Measurements from ENCODE around the gene BRAF.
"Not testable (repeated sequence)": the region's sequence is repeated elsewhere in the genome, so short reads cannot be mapped to it uniquely, and the experiment has no call there.

BRAF gene

DNA sequence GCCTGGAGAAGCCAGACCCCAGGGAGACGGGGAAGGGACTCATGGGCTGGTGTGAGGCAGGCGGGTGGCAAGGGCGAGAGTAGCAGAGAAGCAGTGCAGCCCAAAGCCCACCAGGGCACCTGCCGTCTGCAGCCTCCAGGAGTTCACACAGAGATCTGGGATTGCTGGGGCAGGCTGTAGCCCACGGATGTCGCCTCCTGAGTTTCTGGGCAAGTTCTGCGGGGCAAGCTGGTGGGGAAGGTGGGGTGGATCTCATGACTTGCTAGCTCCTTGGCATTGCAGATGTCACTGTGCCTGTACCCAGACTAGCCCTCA, 246.0 kb downstream of the BRAF start:
- no peak for DNase-seq (ENCODE audit: low spot score)

DNA sequence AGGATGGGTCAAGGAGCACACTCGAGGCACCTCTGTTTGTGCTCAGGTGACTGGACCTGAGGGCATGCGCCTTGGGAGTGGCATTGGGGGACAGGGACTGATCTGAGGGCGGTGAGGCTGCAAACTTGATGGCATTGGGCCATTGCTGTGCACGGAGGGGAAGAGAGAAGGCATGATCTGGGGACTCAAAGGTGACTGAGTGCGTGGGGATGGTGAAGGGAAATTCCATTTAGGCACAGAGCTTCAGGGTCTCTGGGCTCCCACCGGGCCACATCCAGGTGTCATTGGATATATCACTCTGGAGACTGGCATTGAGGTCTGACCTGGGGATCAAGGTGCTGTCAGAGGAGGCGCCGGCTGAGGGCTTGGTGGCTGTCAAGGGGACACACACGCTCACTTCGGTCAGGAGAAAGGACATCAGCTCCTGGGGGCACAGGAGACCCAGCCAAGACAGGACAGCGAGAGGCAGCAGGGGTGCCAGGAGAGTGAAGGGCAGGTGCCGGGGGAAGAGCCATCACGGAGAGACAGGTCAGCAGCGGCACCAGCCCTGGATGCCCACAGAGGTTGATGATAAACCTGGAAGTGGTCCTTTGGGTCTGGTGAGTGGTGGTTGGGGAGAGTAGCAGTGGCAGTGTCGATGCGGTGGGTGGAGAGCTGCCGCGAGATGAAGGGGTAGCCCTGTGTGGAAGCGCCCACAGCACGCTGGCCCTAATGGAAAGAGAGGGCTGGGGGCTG, 246.5 kb downstream of the BRAF start:
- DNase-seq (ENCODE audit: low spot score) = no peak

DNA sequence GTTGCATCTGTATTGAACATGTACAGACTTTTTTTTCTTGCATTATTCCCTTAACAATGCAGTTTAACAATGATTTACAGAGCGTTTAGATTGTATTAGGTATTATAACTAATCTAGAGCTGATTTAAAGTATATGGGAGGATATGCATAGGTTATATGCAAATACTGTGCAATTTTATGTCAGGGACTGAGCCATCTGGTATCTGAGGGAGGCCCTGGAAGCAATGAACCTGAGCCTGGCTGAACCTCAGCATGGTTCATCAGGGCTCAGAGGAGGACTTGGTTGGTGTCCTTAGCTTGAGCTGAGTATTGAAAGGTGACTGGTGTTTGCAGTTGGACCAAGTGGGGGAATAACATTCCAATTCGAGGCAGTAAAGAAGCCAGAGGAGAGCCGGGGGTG, 247.2 kb downstream of the BRAF start:
- no peak for DNase-seq (ENCODE audit: low spot score)

DNA sequence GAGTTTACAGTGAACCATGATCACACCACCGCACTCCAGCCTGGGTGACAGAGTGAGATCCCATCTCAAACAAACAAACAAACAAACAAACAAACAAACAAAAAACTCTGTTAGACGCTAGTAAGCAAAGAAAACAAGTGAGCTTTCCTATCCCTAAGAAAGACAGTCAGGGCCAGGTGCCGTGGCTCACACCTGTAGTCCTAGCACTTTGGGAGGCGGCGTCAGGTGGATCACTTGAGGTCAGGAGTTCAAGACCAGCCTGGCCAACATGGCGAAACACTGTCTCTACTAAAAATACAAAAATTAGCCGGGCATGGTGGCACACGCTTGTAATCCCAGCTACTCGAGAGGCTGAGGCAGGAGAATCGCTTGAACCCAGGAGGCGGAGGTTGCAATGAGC, 247.8 kb downstream of the BRAF start:
- DNase-seq (ENCODE audit: low spot score) = not testable (repeated sequence)

DNA sequence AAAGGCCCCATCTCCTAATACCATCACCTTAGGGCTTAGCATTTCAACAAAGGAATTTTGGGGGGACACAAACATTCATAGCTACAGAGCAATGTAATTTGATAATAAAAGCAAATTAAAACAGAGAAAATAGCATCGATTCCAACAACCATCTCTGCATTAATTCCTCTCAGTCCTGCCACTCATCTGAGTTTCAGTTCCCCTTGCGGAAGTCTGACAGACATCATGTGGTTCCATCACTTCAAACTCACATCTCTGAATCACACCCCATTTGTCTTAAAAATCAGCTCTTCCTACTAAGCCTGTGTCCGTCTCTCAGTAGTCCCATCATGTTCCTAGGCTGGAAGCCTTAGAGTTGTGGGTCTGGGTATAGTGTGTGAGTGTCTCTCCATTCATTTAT, 248.4 kb downstream of the BRAF start:
- DNase-seq (ENCODE audit: low spot score) = peak; percentile 46

DNA sequence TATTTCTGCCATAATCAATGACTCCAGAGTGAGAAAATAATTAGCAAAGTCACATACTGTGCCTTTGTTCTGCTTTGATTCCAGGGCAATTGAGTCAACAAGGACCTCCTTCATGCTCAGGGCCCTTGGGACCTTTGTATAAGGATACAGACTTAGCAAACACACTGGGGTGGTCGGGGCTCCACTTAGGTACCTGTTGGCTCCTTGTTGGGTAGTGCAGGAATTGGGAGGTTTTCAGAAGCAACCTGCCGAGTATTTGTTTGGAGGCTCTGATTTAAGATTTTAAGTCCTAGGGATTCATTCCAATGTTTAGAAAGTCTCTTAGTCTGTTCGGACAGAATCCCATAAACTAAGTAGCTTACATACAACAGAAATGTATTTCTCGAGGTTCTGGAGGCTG, 249.0 kb downstream of the BRAF start:
- no peak for DNase-seq (ENCODE audit: low spot score)

DNA sequence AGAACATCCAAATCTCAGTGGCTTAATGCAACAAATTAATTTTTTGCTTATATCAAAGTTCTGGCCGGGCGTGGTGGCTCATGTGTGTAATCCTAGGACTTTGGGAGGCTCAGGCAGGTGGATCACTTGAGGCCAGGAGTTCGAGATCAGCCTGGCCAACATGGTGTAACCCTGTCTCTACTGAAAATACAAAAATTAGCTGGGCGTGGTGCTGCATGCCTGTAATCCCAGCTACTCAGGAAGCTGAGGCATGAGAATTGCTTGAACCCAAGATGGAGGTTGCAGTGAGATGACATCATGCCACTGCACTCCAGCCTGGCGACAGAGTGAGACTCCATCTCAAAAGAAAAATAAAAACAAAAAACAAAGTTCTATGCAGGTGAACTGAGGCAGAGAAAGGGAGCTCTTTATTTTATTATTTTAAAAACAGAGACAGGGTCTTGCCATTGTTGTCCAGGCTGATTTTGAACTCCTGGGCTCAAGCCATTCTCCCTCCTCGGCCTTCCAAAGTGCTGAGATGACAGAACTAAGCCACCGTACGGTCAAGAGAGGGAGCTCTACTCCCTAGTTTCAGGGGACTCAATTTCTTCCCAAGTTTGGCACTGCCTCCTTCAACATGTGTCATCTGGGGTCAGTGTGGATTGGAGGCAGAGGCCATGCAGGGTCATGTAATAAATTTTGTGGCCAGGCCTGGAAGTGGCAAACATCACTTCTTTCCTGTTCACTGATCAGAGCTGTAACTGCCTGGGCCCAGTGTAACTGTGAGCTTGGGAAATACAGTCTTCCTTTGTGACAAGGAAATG, 249.6 kb downstream of the BRAF start:
- peak; percentile 83 for DNase-seq (ENCODE audit: low spot score)

DNA sequence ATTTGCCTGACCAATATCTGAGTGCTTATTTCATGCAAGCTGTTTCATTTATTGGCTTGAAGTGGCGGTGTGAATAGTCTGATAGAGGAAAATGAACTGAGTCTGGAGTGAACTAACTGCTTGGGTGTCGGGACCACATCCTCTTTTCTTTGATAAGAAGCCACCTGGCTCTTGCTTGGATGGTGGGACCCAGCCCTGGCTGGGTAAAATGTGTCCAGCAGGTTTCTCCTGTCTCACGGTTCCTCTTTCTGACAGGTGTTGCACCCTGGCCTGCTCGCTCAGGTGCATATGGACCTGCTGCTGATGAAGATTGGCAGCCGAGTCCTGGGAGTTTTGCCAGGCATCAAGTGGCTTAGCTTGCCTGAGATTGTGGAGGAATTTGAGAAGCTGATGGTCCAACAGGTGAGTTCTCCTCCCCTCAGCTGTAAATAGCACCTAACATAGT, 250.4 kb downstream of the BRAF start:
- DNase-seq (ENCODE audit: low spot score) = no peak

DNA sequence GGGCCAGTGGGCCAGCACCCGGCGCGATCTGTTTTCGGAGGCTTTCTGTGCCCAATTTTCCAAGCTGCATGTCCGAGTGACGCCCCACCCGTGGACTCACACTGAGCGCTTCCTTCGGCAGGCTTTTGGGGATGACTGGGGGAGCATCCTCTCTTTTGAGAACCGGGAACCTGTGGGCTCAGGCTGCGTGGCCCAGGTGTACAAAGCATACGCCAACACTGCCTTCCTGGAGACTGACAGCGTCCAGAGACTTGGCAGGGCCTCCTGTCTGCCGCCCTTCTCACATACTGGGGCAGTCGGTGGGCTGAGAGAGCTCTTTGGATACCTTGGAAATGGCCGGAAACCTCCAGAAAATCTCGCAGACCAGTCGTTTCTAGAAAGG, 251.0 kb downstream of the BRAF start:
- peak; percentile 20 for DNase-seq (ENCODE audit: low spot score)

DNA sequence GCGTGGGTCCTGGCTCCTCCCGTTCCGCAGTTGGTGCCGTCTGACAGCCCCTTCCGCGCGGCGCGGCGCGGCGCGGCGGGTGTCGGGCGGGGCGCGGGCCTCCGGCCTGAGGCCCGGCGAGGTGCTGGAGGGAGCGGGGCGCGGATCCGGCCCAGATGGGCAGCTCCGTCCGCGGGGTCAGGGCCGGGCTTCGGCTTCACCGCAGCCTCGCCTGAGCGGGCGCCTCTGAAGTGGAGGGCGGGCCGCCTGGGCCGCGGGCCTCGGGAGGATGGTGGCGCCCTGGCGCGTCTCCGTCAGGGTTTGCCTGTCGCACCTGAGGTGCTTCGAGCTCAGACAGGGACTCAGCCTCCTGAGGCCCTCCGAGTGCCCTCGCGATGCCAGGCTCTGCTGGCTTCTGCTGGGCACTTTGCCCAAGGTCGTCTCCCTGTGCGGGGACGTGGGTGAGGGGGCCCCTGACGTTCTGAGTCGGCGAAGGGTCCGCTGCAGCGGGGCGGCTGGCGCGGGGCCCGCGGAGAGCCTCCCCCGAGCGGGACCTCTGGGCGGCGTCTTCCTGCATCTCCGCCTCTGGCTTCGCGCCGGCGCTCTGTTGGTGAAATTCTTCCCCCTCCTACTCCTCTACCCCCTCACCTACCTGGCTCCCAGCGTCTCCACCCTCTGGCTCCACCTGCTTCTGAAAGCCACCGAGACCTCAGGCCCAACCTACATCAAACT, 251.5 kb downstream of the BRAF start:
- DNase-seq (ENCODE audit: low spot score) = peak; percentile 37

DNA sequence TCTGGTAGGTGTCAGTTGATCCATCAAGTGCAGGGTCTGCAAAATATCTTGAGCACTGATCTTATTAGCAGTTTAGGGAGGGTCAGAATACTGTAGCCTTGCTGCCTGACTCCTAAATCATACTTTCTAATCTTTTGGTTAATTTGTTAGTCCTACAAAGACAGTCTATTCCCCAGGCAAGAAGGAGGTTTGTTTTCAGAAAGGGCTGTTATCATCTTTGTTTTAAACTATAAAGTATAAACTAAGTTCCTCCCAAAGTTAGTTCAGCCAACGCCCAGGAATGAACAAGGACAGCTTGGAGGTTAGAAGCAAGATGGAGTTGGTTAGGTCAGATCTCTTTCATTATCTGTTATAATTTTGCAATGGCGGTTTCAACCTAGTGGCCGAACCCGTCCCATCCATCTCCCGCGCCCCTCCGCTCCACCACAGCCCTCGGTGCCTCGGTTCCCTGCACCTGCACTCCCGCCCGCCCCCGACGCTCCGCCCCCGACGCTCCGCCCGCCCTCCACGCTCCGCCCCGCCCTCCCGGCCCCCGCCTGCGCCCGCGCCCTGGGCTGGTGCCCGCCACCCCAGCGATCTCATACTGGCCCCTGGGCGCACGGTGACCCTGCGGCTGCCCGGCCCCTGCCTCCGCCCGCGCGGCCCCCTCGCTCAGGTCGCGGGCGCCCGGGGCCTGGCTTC, 252.2 kb downstream of the BRAF start, which contains the start of gene ADCK2:
ADCK2 (plus strand) TSS at position 564 of the 681 bp plus-strand sequence. CDS start 386 bp downstream, outside the sequence.
- peak; percentile 70 for DNase-seq (ENCODE audit: low spot score)

DNA sequence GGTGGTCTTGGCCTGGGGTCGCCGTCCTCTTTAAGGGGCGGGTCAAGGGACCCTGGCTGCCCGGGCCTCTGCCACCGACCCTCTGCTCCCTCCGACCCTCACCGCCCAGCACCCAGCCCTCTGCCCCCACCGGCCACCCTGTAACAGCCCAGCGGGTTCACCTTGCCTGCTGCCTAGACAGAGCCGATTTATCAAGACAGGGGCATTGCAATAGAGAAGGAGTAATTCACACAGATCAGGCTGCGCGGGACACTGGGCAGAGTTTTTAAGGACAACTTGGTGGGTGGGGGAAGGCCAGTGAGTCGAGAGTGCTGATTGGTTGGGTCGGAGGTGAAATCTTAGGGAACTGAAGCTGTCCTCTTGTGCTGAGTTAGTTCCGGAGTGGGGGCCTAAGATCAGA, 252.8 kb downstream of the BRAF start:
- no peak for DNase-seq (ENCODE audit: low spot score)

DNA sequence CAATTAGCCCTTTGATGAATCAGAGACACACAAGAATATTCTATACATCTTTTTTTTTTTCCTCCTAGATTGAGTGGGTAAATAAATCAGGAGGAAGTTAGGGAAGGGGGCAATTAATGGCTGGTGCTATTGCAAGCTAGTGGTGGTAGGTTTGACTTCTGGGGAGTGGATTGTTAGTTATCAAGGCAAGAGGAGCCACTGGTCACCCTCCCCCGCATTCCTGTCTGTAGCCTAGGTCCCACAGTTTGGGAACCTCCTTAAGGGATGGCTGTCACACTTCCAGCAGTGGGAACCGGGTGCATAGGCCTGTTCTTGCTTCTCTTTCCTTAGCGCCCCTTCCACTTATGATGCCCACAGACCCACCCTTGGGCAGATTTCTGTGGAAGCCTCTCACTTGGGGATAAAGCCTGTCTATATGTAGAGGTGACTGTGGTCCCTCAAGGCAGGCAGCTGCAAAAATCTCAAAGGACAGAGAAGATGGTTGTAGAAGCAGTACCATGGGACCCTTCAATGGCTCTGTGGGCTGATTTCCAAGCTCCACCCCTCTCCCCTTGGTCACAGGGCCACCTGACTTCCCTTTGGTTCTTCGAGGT, 254.3 kb downstream of the BRAF start:
- DNase-seq (ENCODE audit: low spot score) = no peak

DNA sequence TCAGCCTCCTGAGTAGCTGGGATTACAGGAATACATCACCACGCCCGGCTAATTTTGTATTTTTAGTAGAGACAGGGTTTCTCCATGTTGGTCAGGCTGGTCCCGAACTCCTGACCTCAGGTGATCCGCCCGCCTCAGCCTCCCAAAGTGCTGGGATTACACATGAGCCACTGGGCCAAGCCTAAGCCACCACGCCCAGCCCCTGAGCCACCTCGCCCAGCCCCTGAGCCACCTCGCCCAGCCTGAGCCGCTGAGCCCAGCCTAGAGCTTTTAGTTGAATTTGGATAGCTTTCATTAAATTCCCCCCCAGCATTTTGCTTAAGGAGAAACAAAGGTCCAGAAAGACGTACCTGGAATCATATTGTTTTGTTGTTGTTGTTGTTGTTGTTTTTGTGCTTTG, 254.9 kb downstream of the BRAF start:
- not testable (repeated sequence) for DNase-seq (ENCODE audit: low spot score)

DNA sequence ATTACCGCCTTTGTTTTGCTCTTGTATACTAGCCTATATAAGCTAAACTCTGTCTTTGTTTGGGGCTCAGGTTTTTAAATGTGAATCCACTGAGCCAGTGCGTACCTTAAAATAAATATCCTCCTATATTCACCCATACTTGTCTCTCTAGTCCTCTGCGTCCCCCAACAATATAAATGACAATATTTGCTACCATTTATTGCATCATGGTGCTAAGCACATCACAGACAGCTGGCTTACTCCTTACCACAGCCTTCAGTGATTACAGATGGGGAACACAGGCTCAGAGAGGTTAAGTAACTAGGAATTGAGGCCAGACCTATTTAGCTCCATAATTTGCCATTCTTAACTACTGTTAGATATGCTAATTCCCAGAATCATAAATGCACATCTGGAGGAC, 255.4 kb downstream of the BRAF start:
- no peak for DNase-seq (ENCODE audit: low spot score)
